Measurements from ENCODE around the gene AHCYL2.

Gene AHCYL2

GRCh38 chr7:129224251-129225205 is at the start of gene AHCYL2:
Gene AHCYL2 (plus strand): TSS chr7:129225030.
- peak; percentile 99 for DNase-seq (ENCODE audit: low spot score)

- DNase-seq (ENCODE audit: low spot score): no peak
Observed at GRCh38 chr7:129176916-129177710, 47.7 kb upstream of the AHCYL2 start.

- no peak for DNase-seq (ENCODE audit: low spot score)
Observed at GRCh38 chr7:129184981-129185670, 39.7 kb upstream of the AHCYL2 start.

GRCh38 chr7:129186749-129187260 is 38.0 kb upstream of the AHCYL2 start:
- DNase-seq (ENCODE audit: low spot score): no peak

- DNase-seq (ENCODE audit: low spot score): no peak
Observed at GRCh38 chr7:129187681-129188371, 37.0 kb upstream of the AHCYL2 start.

GRCh38 chr7:129188372-129188891 is 36.4 kb upstream of the AHCYL2 start, which contains the start of gene SMO:
Gene SMO (plus strand): TSS chr7:129188633. CDS start chr7:129189152, 519 bp downstream.
- DNase-seq (ENCODE audit: low spot score): no peak

GRCh38 chr7:129188892-129189660 is 35.8 kb upstream of the AHCYL2 start:
- DNase-seq (ENCODE audit: low spot score): no peak

GRCh38 chr7:129189661-129190310 is 35.0 kb upstream of the AHCYL2 start:
- no peak for DNase-seq (ENCODE audit: low spot score)

GRCh38 chr7:129191272-129191671 is 33.6 kb upstream of the AHCYL2 start:
- no peak for DNase-seq (ENCODE audit: low spot score)

- no peak for DNase-seq (ENCODE audit: low spot score)
Observed at GRCh38 chr7:129193892-129194291, 30.9 kb upstream of the AHCYL2 start.

- no peak for DNase-seq (ENCODE audit: low spot score)
Observed at GRCh38 chr7:129197771-129198170, 27.1 kb upstream of the AHCYL2 start.

- no peak for DNase-seq (ENCODE audit: low spot score)
Observed at GRCh38 chr7:129199406-129199805, 25.4 kb upstream of the AHCYL2 start.

- no peak for DNase-seq (ENCODE audit: low spot score)
Observed at GRCh38 chr7:129202058-129202777, 22.6 kb upstream of the AHCYL2 start.

- no peak for DNase-seq (ENCODE audit: low spot score)
Observed at GRCh38 chr7:129203050-129203741, 21.6 kb upstream of the AHCYL2 start.

- DNase-seq (ENCODE audit: low spot score): no peak
Observed at GRCh38 chr7:129205126-129205818, 19.6 kb upstream of the AHCYL2 start.

- no peak for DNase-seq (ENCODE audit: low spot score)
Observed at GRCh38 chr7:129205987-129206785, 18.6 kb upstream of the AHCYL2 start.

GRCh38 chr7:129208667-129209066 is 16.2 kb upstream of the AHCYL2 start:
- no peak for DNase-seq (ENCODE audit: low spot score)

All from Ammon's horn (tissue), 1 donor.